Measurements from ENCODE around the gene PRDM10. TPM values are rescaled to one million over a fixed set of nuclear protein-coding genes. Genes with fewer than 3 reads are reported as not detected.

The PRDM10 gene
- total RNA-seq, 6 experiments from 2014 or later, result 3.4 to 6.8 (median 4.4) TPM

DNA sequence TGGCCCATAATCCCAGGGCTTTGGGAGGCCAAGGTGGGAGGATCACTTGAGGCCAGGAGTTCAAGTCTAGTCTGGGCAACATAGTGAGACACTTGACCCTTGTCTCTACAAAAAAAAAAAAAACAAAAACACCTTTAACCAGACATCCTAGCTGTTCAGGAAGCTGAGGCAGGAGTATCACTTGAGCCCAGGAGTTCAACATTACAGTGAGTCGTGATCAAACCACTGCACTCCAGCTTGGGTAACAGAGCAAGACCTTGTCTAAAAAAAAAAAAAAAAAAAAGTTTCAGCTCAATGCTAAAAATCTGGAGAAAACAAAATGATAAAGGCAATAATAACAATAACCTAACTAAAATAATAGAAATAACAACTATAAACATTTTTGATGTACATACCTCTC lies 44.5 kb upstream of the PRDM10 start:
- no peaks in the 10 kb centered on the region for H3K36me3 ChIP-seq
- no peak for TF ChIP-seq POLR2A (IDR thresholded peaks at IDR 0.05)
- TF ChIP-seq, protein P1, sequence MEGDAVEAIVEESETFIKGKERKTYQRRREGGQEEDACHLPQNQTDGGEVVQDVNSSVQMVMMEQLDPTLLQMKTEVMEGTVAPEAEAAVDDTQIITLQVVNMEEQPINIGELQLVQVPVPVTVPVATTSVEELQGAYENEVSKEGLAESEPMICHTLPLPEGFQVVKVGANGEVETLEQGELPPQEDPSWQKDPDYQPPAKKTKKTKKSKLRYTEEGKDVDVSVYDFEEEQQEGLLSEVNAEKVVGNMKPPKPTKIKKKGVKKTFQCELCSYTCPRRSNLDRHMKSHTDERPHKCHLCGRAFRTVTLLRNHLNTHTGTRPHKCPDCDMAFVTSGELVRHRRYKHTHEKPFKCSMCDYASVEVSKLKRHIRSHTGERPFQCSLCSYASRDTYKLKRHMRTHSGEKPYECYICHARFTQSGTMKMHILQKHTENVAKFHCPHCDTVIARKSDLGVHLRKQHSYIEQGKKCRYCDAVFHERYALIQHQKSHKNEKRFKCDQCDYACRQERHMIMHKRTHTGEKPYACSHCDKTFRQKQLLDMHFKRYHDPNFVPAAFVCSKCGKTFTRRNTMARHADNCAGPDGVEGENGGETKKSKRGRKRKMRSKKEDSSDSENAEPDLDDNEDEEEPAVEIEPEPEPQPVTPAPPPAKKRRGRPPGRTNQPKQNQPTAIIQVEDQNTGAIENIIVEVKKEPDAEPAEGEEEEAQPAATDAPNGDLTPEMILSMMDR (IDR thresholded peaks at IDR 0.05), result no peak
- no peaks in the 10 kb centered on the region for H3K4me1 ChIP-seq
- no peaks in the 10 kb centered on the region for H3K9me3 ChIP-seq
- no peaks in the 10 kb centered on the region for H3K27me3 ChIP-seq
- intact Hi-C loops (cut with DNase I), result no loop called here
- no peak overlapping the region for H3K4me3 ChIP-seq
- no peak overlapping the region for H3K27ac ChIP-seq
- WGBS (ENCODE audit: insufficient coverage, low coverage, low lambda C conversion rate, missing lambda C conversion rate), result 67% methylated on average over 1 of the region's 1 CpG
- ATAC-seq (no peak), DNase-seq (no peak)

DNA sequence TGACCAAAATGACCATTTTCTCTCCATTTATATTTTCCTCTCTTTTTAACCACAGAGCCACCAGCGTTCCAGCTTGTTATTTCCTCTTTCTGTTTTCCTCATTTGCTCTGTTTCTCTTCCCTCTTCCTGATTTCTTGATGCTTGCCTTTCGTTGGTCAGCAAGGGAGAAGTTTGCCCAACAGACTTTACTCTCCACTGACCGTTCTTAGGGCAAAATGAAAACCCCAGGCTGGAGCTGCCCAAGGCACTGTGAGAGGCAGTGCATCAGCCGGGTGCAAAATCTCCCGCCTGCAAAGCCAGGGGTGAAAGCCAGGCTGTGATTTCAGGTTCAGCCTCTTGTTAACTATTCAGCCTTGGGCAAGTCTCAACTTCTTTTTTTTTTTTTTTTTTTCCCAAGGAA lies 40.9 kb upstream of the PRDM10 start:
- H3K27ac ChIP-seq, result no peak overlapping the region
- no peaks in the 10 kb centered on the region for H3K27me3 ChIP-seq
- H3K4me1 ChIP-seq, result no peaks in the 10 kb centered on the region
- TF ChIP-seq POLR2A (IDR thresholded peaks at IDR 0.05), result no peak
- TF ChIP-seq, protein P1 (IDR thresholded peaks at IDR 0.05), result no peak
- intact Hi-C loops (cut with DNase I), result no loop called here
- H3K36me3 ChIP-seq, result no peaks in the 10 kb centered on the region
- DNase-seq, result no peak
- 65% methylated on average over 5 of the region's 5 CpGs for WGBS (ENCODE audit: insufficient coverage, low coverage, low lambda C conversion rate, missing lambda C conversion rate)
- ATAC-seq, result peak; percentile 33 to 72 (median 56)
- H3K4me3 ChIP-seq, result no peak overlapping the region
- no peaks in the 10 kb centered on the region for H3K9me3 ChIP-seq

DNA sequence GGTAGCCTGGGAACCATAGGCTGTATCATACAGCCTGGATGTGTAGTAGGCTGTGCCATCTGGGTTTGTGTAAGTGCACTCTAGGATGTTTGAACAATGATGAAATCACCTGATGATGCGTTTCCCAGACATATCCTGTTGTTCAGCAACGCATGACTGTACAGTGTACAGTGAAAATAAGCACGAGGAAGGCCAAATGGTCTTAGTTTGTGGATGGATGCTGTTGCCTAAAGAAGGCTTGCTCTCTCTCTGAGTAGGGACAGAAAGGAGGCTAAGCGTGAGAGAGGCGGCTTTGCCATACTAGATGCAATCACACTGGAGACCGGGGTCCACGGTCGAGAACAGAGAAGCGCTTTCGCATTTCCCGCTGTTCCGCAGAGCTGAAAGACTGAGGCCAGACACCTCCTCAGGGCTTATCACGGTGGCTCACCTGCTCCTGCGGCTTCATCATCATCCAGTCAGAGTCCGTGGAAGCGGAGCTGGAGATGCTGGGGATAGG lies 39.5 kb upstream of the PRDM10 start:
- no peak for DNase-seq
- H3K4me1 ChIP-seq, result no peaks in the 10 kb centered on the region
- no peak for TF ChIP-seq POLR2A (IDR thresholded peaks at IDR 0.05)
- TF ChIP-seq, protein P1 (IDR thresholded peaks at IDR 0.05), result no peak
- 69% methylated on average over 12 of the region's 16 CpGs for WGBS (ENCODE audit: insufficient coverage, low coverage, low lambda C conversion rate, missing lambda C conversion rate)
- intact Hi-C loops (cut with DNase I), result no loop called here
- peak; percentile 17 to 81 (median 43) for ATAC-seq
- H3K9me3 ChIP-seq, result no peaks in the 10 kb centered on the region
- H3K36me3 ChIP-seq, result no peaks in the 10 kb centered on the region
- H3K27me3 ChIP-seq, result no peaks in the 10 kb centered on the region
- no peak overlapping the region for H3K27ac ChIP-seq
- H3K4me3 ChIP-seq, result no peak overlapping the region

DNA sequence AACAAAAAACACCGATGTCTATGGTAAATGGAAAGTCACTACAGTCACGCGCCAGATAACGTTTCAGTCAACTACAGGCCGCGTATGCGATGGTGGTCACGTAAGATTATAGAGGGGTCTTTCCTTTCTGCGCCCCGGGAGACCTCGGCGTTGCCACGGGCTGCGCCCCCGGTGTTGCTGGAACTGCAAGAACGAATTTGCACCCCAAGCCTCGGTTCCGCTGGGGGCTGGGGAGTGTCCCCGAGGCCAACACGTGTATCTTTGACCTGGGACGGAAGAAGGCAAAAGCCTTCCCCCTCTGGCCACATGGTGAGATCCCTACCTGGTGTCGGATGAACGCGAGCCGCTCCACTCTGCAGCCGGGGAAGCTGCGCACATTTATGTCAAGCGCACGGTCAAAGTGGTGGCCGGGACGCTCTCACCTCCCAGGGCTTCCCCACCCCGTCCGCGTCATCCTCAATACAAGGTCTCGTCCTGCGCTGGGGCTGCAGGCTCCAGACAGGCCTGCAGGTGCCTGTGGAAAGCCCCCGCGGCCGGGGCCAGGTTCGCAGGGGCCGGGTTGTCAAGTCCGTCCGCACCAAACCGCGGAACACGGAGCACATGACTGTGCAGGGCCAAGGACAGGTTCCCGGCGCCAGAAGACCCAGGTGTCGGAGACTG lies 37.8 kb upstream of the PRDM10 start:
- Histone ChIP-seq H3K4me3 (no peak overlapping the region), H3K4me1 (no peaks in the 10 kb centered on the region), H3K27ac (no peak overlapping the region), H3K36me3 (no peaks in the 10 kb centered on the region), H3K9me3 (no peaks in the 10 kb centered on the region), H3K27me3 (no peaks in the 10 kb centered on the region)
- ATAC-seq (no peak), DNase-seq (no peak)
- intact Hi-C loops (cut with DNase I), result no loop called here
- 93% methylated on average over 16 of the region's 49 CpGs for WGBS (ENCODE audit: insufficient coverage, low coverage, low lambda C conversion rate, missing lambda C conversion rate)
- TF ChIP-seq, protein P1 (IDR thresholded peaks at IDR 0.05), result no peak
- no peak for TF ChIP-seq POLR2A (IDR thresholded peaks at IDR 0.05)

Measured in right lobe of liver (tissue), 6 donors.